GM12878 (cell line): ENCODE measurements around the gene GPR18. TPM values are rescaled to one million over a fixed set of nuclear protein-coding genes. Genes with fewer than 3 reads are reported as not detected.

ENCODE experiments used
- ATAC-seq: fragments of 200-7000 bp; cut with Tn5 transposase; 3 replicates; pipeline ENCODE4 v1.9.1; 2020; ENCODE audit warnings: mild to moderate bottlenecking, moderate library complexity
- BruUV-seq: library from RNA; stranded (reverse); fragments of 400-500 nt; replicated peaks from 2 replicates; lab custom pipeline; 2021; lab: Mats Ljungman, UMichigan
- CTCF ChIA-PET: fragments of 300-600 bp; sonication (Branson Sonifier 250); formaldehyde crosslinking; extraction: SDS; loops from one replicate; lab custom pipeline; 2021; ENCODE audit warnings: inconsistent platforms; lab: Yijun Ruan, JAX
- POLR2A ChIA-PET: fragments of 350-600 bp; formaldehyde crosslinking; extraction: SDS; loops from one replicate; lab custom pipeline; 2021; ENCODE audit warnings: inconsistent platforms; lab: Charles Lee
- RAD21 ChIA-PET: fragments of 300-600 bp; sonication (Branson Sonifier 250); formaldehyde crosslinking; loops from one replicate; lab custom pipeline; 2023; ENCODE audit warnings: antibody characterized with exemption; ENCODE audit not compliant: unreplicated experiment; lab: Charles Lee
- SMC1A ChIA-PET: fragments of 300-600 bp; sonication (Branson Sonifier 250); formaldehyde crosslinking; loops from one replicate; lab custom pipeline; 2023; ENCODE audit not compliant: unreplicated experiment, uncharacterized antibody; lab: Charles Lee
- DNase-seq: peaks from one replicate; pipeline ENCODE4 v3.0.0-alpha.2; 2011; ENCODE audit warnings: low read depth, low spot score
- FAIRE-seq: peaks from 3 replicates; lab custom pipeline; 2011; peaks lifted over from hg19 to GRCh38; lab: Jason Lieb, UNC
- H2AFZ ChIP-seq: 2 replicates; pipeline ENCODE4 v1.6.0; 2011; ENCODE audit warnings: low read depth, low read length, control low read depth; ENCODE audit not compliant: control insufficient read depth
- H3K27ac ChIP-seq: 2 replicates; pipeline ENCODE4 v1.5.1; 2011; ENCODE audit warnings: control low read depth; ENCODE audit not compliant: control insufficient read depth, insufficient read depth
- H3K27me3 ChIP-seq, 2 experiments: replicated peaks in 1 of 2; 2 replicates each; pipeline versions ENCODE4 v1.6.0 to v1.6.1; 2011; ENCODE audit warnings: low read length in 1 of 2; ENCODE audit not compliant: control insufficient read depth in 2 of 2, insufficient read depth in 2 of 2
- H3K36me3 ChIP-seq, 2 experiments: 2 replicates each; pipeline ENCODE4 v1.5.1; 2011; ENCODE audit warnings: low read length in 1 of 2; ENCODE audit not compliant: control insufficient read depth in 2 of 2, insufficient read depth in 2 of 2
- H3K4me1 ChIP-seq: 2 replicates; pipeline ENCODE4 v1.6.1; 2011; ENCODE audit warnings: mild to moderate bottlenecking, low read length, moderate library complexity, mixed read lengths; ENCODE audit not compliant: control insufficient read depth, insufficient read depth
- H3K4me2 ChIP-seq: 2 replicates; pipeline ENCODE4 v1.6.0; 2011; ENCODE audit warnings: control low read depth; ENCODE audit not compliant: control insufficient read depth, insufficient read depth
- H3K4me3 ChIP-seq: fragments of 200-600 bp; sonication (generic); 2 replicates; pipeline ENCODE4 v1.5.1; 2016
- H3K79me2 ChIP-seq: 2 replicates; pipeline ENCODE4 v1.6.0; 2011; ENCODE audit warnings: low read length; ENCODE audit not compliant: control insufficient read depth, insufficient read depth
- H3K9ac ChIP-seq: 2 replicates; pipeline ENCODE4 v1.8.0; 2011; ENCODE audit warnings: low read length, control low read depth, mixed read lengths; ENCODE audit not compliant: control insufficient read depth, insufficient read depth
- H3K9me3 ChIP-seq: replicated peaks from 3 replicates; pipeline ENCODE4 v1.5.1; 2011; ENCODE audit warnings: mild to moderate bottlenecking, low read length; ENCODE audit not compliant: control insufficient read depth, insufficient read depth
- H4K20me1 ChIP-seq: 2 replicates; pipeline ENCODE4 v1.6.0; 2011; ENCODE audit not compliant: control insufficient read depth, insufficient read depth
- CEBPZ ChIP-seq: fragments of 150-350 bp; IDR thresholded peaks from 2 replicates; pipeline ENCODE4 v1.6.1; 2016; ENCODE audit warnings: low read depth, low read length
- WGBS: methylation state at CpG from one replicate; pipeline ENCODE4 v1.1.6; 2016; ENCODE audit warnings: low lambda C conversion rate; ENCODE audit not compliant: insufficient replicate concordance, insufficient coverage; ENCODE audit errors: missing lambda C conversion rate; 5-methylcytosine and 5-hydroxymethylcytosine counted together
- in situ Hi-C: fragments of 300-500 bp; cut with MboI; formaldehyde crosslinking; loops from 9 replicates; pipeline ENCODE4 v1.14.3; 2018; ENCODE audit warnings: mixed read lengths
- intact Hi-C: fragments of 100-400 bp; cut with micrococcal nuclease; formaldehyde crosslinking; loops from one replicate; pipeline ENCODE4 v1.14.2; 2022; ENCODE audit not compliant: unreplicated experiment
- polyA plus RNA-seq, 11 experiments: library from polyadenylated mRNA; depleted of rRNA in 4 of 11; unstranded in 6 of 11; stranded (reverse) in 5 of 11; fragments of >200 nt; fragmentation: Nextera tagmentation in 4 of 11; fragmentation: Illumina TruSeq in 1 of 11; extraction: Ambion mirVana in 4 of 11; extraction: Trizol in 1 of 11; gene quantifications; 1 replicate in 1 of 11; 2 replicates in 10 of 11; pipeline versions ENCODE4 v1.2.1 to v1.2.3, GENCODE V29; 2011 to 2016; ENCODE audit warnings: inconsistent platforms in 2 of 11, missing spikeins in 2 of 11, low read depth in 1 of 11
- total RNA-seq, 4 experiments: library from RNA; depleted of rRNA in 3 of 4; stranded (reverse); fragments of >200 nt in 3 of 4; fragmentation: Illumina TruSeq in 1 of 4; extraction: Trizol in 1 of 4; gene quantifications; 2 replicates each; pipeline versions ENCODE4 v1.2.1 to v1.2.3, GENCODE V29; 2013 to 2021

Gene GPR18
- total and polyA plus RNA-seq, 10 of the 15 experiments (the other 5 are each of a cell fraction or from before 2014, with no cell fraction given) = 3.3 to 12.9 (median 5.2) TPM

GRCh38 chr13:99207511-99207910, 50.7 kb downstream of the GPR18 start:
- no peak overlapping the region for H3K4me3 ChIP-seq
- TF ChIP-seq CEBPZ = no peak
- H3K27me3 ChIP-seq = no peaks in the 10 kb centered on the region
- ATAC-seq (no peak), DNase-seq (no peak), FAIRE-seq (no peak)
- in situ Hi-C loops (no loop called here), intact Hi-C loops (no loop called here)
- ChIA-PET CTCF (interaction anchor here (1.0 to 4.5 kb wide), 3 partner anchors 25 to 161 kb away, joined by 3 to 37 read pairs (median 5); no protein-coding TSS in a partner anchor), POLR2A (interaction anchor here (1.5 kb wide), 1 partner anchor 24 kb away, joined by 4 read pairs; no protein-coding TSS in a partner anchor), RAD21 (interaction anchor here (0.9 to 12.0 kb wide), 3 partner anchors 49 to 58 kb away, joined by 3 to 94 read pairs (median 4); no protein-coding TSS in a partner anchor), SMC1A (interaction anchor here (0.8 to 11.8 kb wide), 5 partner anchors 11 to 60 kb away, joined by 5 to 184 read pairs (median 58); partner anchors contain the start of gene GPR18)
- H2AFZ ChIP-seq = no peak overlapping the region
- peaks cover 0 to 6% of the 10 kb centered on the region in 2 experiments; a peak in 1 of 4 replicates for H3K36me3 ChIP-seq
- 98% methylated on average over 7 of the region's 7 CpGs for WGBS
- H3K4me1 ChIP-seq = peaks cover 29% of the 10 kb centered on the region
- no peak overlapping the region for H3K27ac ChIP-seq
- peak overlapping the region; percentile 11; the same call in 1 of the 2 replicates for H3K4me2 ChIP-seq
- no peak overlapping the region for H3K9ac ChIP-seq
- no TSS peak for BruUV-seq
- H4K20me1 ChIP-seq = peaks cover 28% of the 10 kb centered on the region
- H3K9me3 ChIP-seq = no peaks in the 10 kb centered on the region
- peaks cover 52% of the 10 kb centered on the region for H3K79me2 ChIP-seq
